Measurements from ENCODE around the gene HP. TPM values are rescaled to one million over a fixed set of nuclear protein-coding genes. Genes with fewer than 3 reads are reported as not detected.

The HP gene
- total RNA-seq, 1 experiment from 2014 or later, result 10.0 TPM

GRCh38 chr16:72085002-72085401, 30.7 kb downstream of the HP start (continued):
- no peak for TF ChIP-seq ZNF425 (CRISPR knock-in tag; conservative IDR thresholded peaks at IDR 0.05)
- TF ChIP-seq JAZF1 (CRISPR knock-in tag; IDR thresholded peaks at IDR 0.05), result no peak
- no peak for TF ChIP-seq NFYB (CRISPR knock-in tag; conservative IDR thresholded peaks at IDR 0.05; ENCODE audit: low read depth)
- TF ChIP-seq GTF2I (CRISPR knock-in tag; conservative IDR thresholded peaks at IDR 0.05), result no peak
- no peak for TF ChIP-seq ZNF138 (CRISPR knock-in tag; conservative IDR thresholded peaks at IDR 0.05)
- TF ChIP-seq HMGXB4 (CRISPR knock-in tag; IDR thresholded peaks at IDR 0.05), result no peak

GRCh38 chr16:72091217-72091616, 36.9 kb downstream of the HP start:
- H3K4me3 Mint-ChIP-seq, result peak overlapping the region; percentile 39; the same call in 1 of the 2 replicates
- peaks cover 23% of the 10 kb centered on the region for H3K36me3 Mint-ChIP-seq
- H3K9me3 Mint-ChIP-seq, result no peaks in the 10 kb centered on the region
- no peak for ATAC-seq
- no peak for DNase-seq (ENCODE audit: low spot score)
- H3K4me1 Mint-ChIP-seq, result peaks cover 11% of the 10 kb centered on the region
- ChIA-PET CTCF (no interaction called here), POLR2A (no interaction called here)
- TF ChIP-seq ZNF138 (CRISPR knock-in tag; conservative IDR thresholded peaks at IDR 0.05), result no peak
- no peak for TF ChIP-seq TEAD4 (CRISPR knock-in tag; IDR thresholded peaks at IDR 0.05)
- TF ChIP-seq ERG (CRISPR knock-in tag; IDR thresholded peaks at IDR 0.05), result no peak
- no peak for TF ChIP-seq TCF7 (CRISPR knock-in tag; IDR thresholded peaks at IDR 0.05; ENCODE audit: low read depth)
- TF ChIP-seq GABPB1 (CRISPR knock-in tag; IDR thresholded peaks at IDR 0.05), result no peak
- TF ChIP-seq MXD4 (CRISPR knock-in tag; IDR thresholded peaks at IDR 0.05; ENCODE audit: borderline replicate concordance), result no peak
- no peak for TF ChIP-seq NFE2L1 (CRISPR knock-in tag; IDR thresholded peaks at IDR 0.05)
- no peak for TF ChIP-seq IRF2 (CRISPR knock-in tag; IDR thresholded peaks at IDR 0.05; ENCODE audit: borderline replicate concordance, low read depth)
- no peak for TF ChIP-seq TP53 (CRISPR knock-in tag; IDR thresholded peaks at IDR 0.05)
- TF ChIP-seq KAT7 (CRISPR knock-in tag; IDR thresholded peaks at IDR 0.05; ENCODE audit: borderline replicate concordance), result no peak
- no peak for TF ChIP-seq NR1H2 (CRISPR knock-in tag; IDR thresholded peaks at IDR 0.05)
- no peak for TF ChIP-seq SMAD4 (CRISPR knock-in tag; IDR thresholded peaks at IDR 0.05)
- TF ChIP-seq ZNF263 (CRISPR knock-in tag; IDR thresholded peaks at IDR 0.05; ENCODE audit: low read depth), result no peak
- TF ChIP-seq E2F5 (CRISPR knock-in tag; IDR thresholded peaks at IDR 0.05), result no peak
- no peak overlapping the region for H3K27ac Mint-ChIP-seq
- H3K27me3 Mint-ChIP-seq (ENCODE audit: low read depth), result no peaks in the 10 kb centered on the region
